Esophagus muscularis mucosa (tissue), 4 donors: ENCODE data around the gene USF3. TPM values are rescaled to one million over a fixed set of nuclear protein-coding genes. Genes with fewer than 3 reads are reported as not detected.

Experiments
- DNase-seq: peaks from one replicate; pipeline ENCODE4 v3.0.0-alpha.2; 2017; ENCODE audit errors: extremely low spot score
- H3K27ac ChIP-seq, 4 donors: fragments of 200-600 bp; sonication (generic); replicated peaks in 1 of 4; 1 replicate in 3 of 4; 2 replicates in 1 of 4; pipeline ENCODE4 v1.5.1; 2016 to 2019; ENCODE audit warnings: mild to moderate bottlenecking in 1 of 4
- H3K27me3 ChIP-seq, 4 donors: fragments of 200-600 bp; sonication (generic); one replicate each; pipeline versions ENCODE4 v1.5.1 to v1.6.0; 2016 to 2019
- H3K36me3 ChIP-seq, 4 donors: fragments of 200-600 bp; sonication (generic); one replicate each; pipeline ENCODE4 v1.5.1; 2016 to 2019
- H3K4me1 ChIP-seq, 4 donors: fragments of 200-600 bp; sonication (generic); one replicate each; pipeline ENCODE4 v1.5.1; 2016 to 2019
- H3K4me3 ChIP-seq, 4 donors: fragments of 200-600 bp; sonication (generic); 1 replicate in 2 of 4; 2 replicates in 2 of 4; pipeline ENCODE4 v1.5.1; 2016 to 2019; ENCODE audit warnings: mild to moderate bottlenecking in 4 of 4, moderate library complexity in 1 of 4
- H3K9me3 ChIP-seq, 4 donors: fragments of 200-600 bp; sonication (generic); 1 replicate in 3 of 4; 2 replicates in 1 of 4; pipeline ENCODE4 v1.5.1; 2016 to 2019
- EP300 ChIP-seq: sonication (generic); formaldehyde crosslinking; IDR thresholded peaks from one replicate; pipeline ENCODE4 v1.6.1; 2017; ENCODE audit warnings: antibody characterized with exemption
- POLR2A ChIP-seq: fragments of 450-650 bp; IDR thresholded peaks from one replicate; pipeline ENCODE4 v1.6.1; 2017; ENCODE audit warnings: antibody characterized with exemption, moderate library complexity, mild to moderate bottlenecking, low read depth
- POLR2AphosphoS5 ChIP-seq, 2 donors: sonication (generic); formaldehyde crosslinking; IDR thresholded peaks; one replicate each; pipeline ENCODE4 v1.6.1; 2017; ENCODE audit warnings: antibody characterized with exemption in 2 of 2
- WGBS: methylation state at CpG from one replicate; pipeline ENCODE4 v1.1.5; 2018; 5-methylcytosine and 5-hydroxymethylcytosine counted together
- intact Hi-C: fragments of 100-400 bp; cut with DNase I; formaldehyde crosslinking; loops from one replicate; pipeline ENCODE4 v1.15.1; 2023
- total RNA-seq, 4 donors: library from RNA; depleted of rRNA; stranded (reverse); fragments of >200 nt; gene quantifications; one replicate each; pipeline versions ENCODE4 v1.1.0 to v1.2.1, GENCODE V29; 2016
- TF ChIP-seq, protein P1 (sequence below), 3 experiments: fragments of 200-600 bp in 2 of 3; fragments of 450-650 bp in 1 of 3; sonication (generic) in 2 of 3; IDR thresholded peaks; one replicate each; pipeline ENCODE4 v1.5.1; 2017 to 2019; ENCODE audit warnings: antibody characterized with exemption in 3 of 3, mild to moderate bottlenecking in 2 of 3, moderate library complexity in 1 of 3

The USF3 gene
- total RNA-seq, 4 donors from 2014 or later: 20.8 to 28.6 (median 25.0) TPM

DNA sequence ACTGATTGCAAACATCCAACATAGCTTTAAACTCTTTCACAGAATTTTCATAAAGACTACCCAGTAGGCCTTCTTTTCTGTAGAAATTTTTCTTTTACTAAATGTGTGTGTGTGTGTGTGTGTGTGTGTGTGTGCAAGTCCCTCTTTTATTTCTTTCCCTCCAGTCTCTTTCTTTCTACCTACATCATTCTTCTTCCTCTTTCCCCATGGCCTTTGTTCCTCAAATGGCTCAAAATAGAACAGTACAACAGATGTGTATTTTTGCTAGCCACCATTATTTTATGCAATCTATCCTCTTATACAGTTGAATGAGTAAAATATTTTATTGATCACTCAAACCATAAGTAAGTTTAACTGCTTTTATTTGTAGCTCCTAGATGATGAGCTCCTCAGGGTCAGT, 76.4 kb downstream of the USF3 start:
- no peaks in the 10 kb centered on the region for H3K36me3 ChIP-seq
- H3K4me1 ChIP-seq: peaks cover 0 to 11% (median 3%) of the 10 kb centered on the region in 4 donors
- no peak overlapping the region for H3K4me3 ChIP-seq
- H3K27me3 ChIP-seq: no peaks in the 10 kb centered on the region
- no peaks in the 10 kb centered on the region for H3K9me3 ChIP-seq
- H3K27ac ChIP-seq: no peak overlapping the region
- no peak for DNase-seq
- TF ChIP-seq POLR2AphosphoS5 (IDR thresholded peaks at IDR 0.05) (no peak), EP300 (no peak), POLR2A (no peak)
- TF ChIP-seq, protein P1, sequence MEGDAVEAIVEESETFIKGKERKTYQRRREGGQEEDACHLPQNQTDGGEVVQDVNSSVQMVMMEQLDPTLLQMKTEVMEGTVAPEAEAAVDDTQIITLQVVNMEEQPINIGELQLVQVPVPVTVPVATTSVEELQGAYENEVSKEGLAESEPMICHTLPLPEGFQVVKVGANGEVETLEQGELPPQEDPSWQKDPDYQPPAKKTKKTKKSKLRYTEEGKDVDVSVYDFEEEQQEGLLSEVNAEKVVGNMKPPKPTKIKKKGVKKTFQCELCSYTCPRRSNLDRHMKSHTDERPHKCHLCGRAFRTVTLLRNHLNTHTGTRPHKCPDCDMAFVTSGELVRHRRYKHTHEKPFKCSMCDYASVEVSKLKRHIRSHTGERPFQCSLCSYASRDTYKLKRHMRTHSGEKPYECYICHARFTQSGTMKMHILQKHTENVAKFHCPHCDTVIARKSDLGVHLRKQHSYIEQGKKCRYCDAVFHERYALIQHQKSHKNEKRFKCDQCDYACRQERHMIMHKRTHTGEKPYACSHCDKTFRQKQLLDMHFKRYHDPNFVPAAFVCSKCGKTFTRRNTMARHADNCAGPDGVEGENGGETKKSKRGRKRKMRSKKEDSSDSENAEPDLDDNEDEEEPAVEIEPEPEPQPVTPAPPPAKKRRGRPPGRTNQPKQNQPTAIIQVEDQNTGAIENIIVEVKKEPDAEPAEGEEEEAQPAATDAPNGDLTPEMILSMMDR (IDR thresholded peaks at IDR 0.05): no peak
- intact Hi-C loops: loop anchor here (10.0 kb wide), 1 partner anchor 565 kb away; no protein-coding TSS in a partner anchor

DNA sequence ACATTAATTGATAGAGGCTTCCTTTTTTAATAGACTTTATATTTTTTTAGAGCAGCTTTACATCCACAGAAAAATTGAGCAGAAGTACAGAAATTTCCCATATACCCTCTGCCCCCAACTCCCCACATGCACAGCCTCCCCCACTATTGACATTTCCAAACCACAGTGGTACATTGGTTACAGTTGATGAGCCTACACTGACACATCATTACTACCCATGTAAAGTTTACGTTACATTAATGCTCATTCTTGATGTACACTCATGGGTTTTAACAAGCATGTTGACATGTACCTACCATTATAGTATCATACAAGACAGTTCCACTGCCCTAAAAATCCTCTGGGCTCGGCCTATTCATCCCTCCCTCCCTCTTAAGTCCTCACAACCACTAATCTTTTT, 78.7 kb downstream of the USF3 start:
- Histone ChIP-seq H3K36me3 (no peaks in the 10 kb centered on the region), H3K9me3 (no peaks in the 10 kb centered on the region), H3K4me3 (no peak overlapping the region), H3K27me3 (no peaks in the 10 kb centered on the region), H3K4me1 (peaks cover 0 to 15% (median 5%) of the 10 kb centered on the region in 4 donors), H3K27ac (no peak overlapping the region)
- WGBS: 88% methylated on average over 2 of the region's 2 CpGs
- no peak for TF ChIP-seq POLR2AphosphoS5 (IDR thresholded peaks at IDR 0.05)
- DNase-seq: no peak
- intact Hi-C loops: no loop called here

DNA sequence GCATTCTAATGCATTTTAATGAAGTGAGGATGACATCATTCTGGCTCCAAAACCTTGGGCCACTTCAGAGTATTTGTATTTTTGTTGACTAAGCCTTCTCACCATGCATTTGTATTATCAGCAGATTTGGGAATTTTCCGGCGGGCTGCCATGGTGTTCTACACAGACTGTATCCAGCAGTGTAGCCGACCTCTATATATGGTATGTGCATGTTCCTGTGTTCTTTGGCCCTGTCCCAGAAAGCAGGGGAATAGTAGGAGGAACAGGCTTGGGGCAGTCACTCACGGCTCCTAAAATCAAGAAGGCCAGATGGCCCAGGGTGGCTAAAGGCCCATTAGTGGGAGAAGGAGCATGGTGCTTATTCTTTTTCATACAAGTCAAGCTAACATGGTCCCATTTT, 80.5 kb downstream of the USF3 start:
- TF ChIP-seq, protein P1 (IDR thresholded peaks at IDR 0.05): no peak
- TF ChIP-seq EP300 (no peak), POLR2A (no peak), POLR2AphosphoS5 (IDR thresholded peaks at IDR 0.05) (no peak)
- no peak overlapping the region for H3K4me3 ChIP-seq
- H3K9me3 ChIP-seq: no peaks in the 10 kb centered on the region
- WGBS: 68% methylated on average over 4 of the region's 4 CpGs
- H3K27me3 ChIP-seq: no peaks in the 10 kb centered on the region
- H3K27ac ChIP-seq: no peak overlapping the region
- no peak for DNase-seq
- H3K36me3 ChIP-seq: no peaks in the 10 kb centered on the region
- intact Hi-C loops: no loop called here
- peaks cover 0 to 15% (median 5%) of the 10 kb centered on the region in 4 donors for H3K4me1 ChIP-seq

DNA sequence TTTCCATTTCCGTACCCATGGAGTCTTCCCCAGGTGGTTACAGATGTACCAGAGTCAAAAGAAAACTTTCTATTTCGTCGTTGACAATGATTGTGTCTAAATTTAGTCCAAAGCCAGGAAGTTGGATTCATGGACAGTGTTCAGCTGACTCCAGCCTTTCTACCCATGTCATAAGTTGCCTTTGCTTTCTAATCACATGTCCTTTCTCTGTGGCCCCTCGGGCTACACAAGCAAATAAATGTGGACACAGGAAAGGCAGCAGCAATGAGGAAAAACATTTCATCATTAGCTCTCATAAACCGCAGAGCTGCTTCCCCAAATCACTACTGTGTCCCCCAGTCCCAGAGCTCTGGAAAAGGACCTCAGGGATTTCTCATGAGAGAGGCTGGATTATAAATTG, 82.0 kb downstream of the USF3 start:
- 41% methylated on average over 5 of the region's 5 CpGs for WGBS
- intact Hi-C loops: no loop called here
- Histone ChIP-seq H3K4me1 (peaks cover 0 to 15% (median 5%) of the 10 kb centered on the region in 4 donors), H3K27ac (no peak overlapping the region), H3K4me3 (no peak overlapping the region), H3K27me3 (no peaks in the 10 kb centered on the region), H3K9me3 (no peaks in the 10 kb centered on the region), H3K36me3 (no peaks in the 10 kb centered on the region)
- no peak for TF ChIP-seq EP300
- TF ChIP-seq POLR2AphosphoS5 (IDR thresholded peaks at IDR 0.05): peak; percentile 16 to 21
- DNase-seq: no peak

DNA sequence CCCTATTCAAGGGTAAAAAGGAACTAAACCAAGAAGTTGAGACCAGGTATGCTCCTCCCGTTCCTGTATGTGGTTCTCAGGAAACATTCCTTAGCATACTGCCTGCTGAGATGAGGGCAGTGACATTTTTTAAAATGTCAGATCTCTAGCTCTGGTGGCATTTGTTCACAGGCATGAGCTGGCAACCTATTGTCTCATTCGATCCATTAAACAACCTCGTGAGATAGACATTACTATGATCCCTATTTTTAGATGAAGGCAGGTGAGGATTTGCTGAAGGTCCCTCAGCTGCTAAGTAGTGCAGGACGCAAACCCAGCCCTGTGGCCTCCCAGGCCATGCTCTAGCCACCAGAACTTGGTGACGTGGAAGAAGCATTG, 89.2 kb downstream of the USF3 start:
- DNase-seq: no peak
- 79% methylated on average over 5 of the region's 5 CpGs for WGBS
- no peaks in the 10 kb centered on the region for H3K27me3 ChIP-seq
- no peaks in the 10 kb centered on the region for H3K4me1 ChIP-seq
- no peaks in the 10 kb centered on the region for H3K36me3 ChIP-seq
- no peak overlapping the region for H3K4me3 ChIP-seq
- TF ChIP-seq EP300 (no peak), POLR2AphosphoS5 (IDR thresholded peaks at IDR 0.05) (no peak), POLR2A (no peak)
- TF ChIP-seq, protein P1 (IDR thresholded peaks at IDR 0.05): no peak
- H3K27ac ChIP-seq: no peak overlapping the region
- intact Hi-C loops: no loop called here
- no peaks in the 10 kb centered on the region for H3K9me3 ChIP-seq

DNA sequence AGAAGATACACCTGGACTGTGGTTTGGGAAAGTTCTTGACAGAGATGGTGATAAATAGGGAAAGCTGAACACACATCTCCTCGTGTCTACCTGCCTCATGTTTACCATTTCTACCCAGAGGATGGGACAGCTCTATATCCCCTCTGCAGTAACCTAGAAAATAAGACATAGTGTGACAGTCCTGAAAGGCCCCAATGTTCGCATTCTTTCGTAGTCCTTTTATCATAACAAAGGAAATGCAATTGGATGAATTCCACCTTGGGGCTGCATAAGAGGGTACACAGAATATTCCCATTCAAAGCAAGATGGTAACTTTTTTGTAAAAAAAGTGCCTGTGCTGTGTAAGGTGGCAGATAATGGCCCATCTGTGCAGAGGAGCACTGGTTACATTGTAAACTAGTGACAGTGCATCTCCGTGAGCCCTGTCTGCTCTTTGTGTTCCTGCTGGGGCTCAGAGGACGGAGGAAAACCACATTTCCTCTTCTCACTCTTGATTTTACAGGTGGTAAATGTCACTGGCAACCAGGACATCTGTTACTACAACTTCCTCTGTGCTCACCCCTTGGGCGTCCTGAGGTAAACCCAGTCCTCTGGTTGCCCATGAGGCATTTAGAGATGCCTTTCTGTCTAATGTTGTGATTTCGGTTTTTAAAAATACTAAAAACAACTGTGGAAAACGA, 89.8 kb downstream of the USF3 start:
- no peak overlapping the region for H3K4me3 ChIP-seq
- DNase-seq: no peak
- H3K27ac ChIP-seq: no peak overlapping the region
- no peaks in the 10 kb centered on the region for H3K9me3 ChIP-seq
- H3K4me1 ChIP-seq: no peaks in the 10 kb centered on the region
- H3K36me3 ChIP-seq: no peaks in the 10 kb centered on the region
- WGBS: 56% methylated on average over 8 of the region's 8 CpGs
- intact Hi-C loops: no loop called here
- no peaks in the 10 kb centered on the region for H3K27me3 ChIP-seq
- TF ChIP-seq POLR2A (no peak), EP300 (no peak), POLR2AphosphoS5 (IDR thresholded peaks at IDR 0.05) (no peak)
- TF ChIP-seq, protein P1 (IDR thresholded peaks at IDR 0.05): no peak
